Activated naive CD8-positive, alpha-beta T cell (primary cell): ENCODE results near the gene ITLN1.

Source experiments
- H3K27ac Mint-ChIP-seq: one replicate; pipeline ENCODE4 v1.8.0; 2021; ENCODE audit warnings: mixed read lengths
- H3K27me3 Mint-ChIP-seq: one replicate; pipeline ENCODE4 v1.8.0; 2021; ENCODE audit warnings: mixed read lengths
- H3K36me3 Mint-ChIP-seq: one replicate; pipeline ENCODE4 v1.8.0; 2021; ENCODE audit warnings: mixed read lengths
- H3K4me1 Mint-ChIP-seq: one replicate; pipeline ENCODE4 v1.8.0; 2021; ENCODE audit warnings: low read depth, mixed read lengths
- H3K4me3 Mint-ChIP-seq: one replicate; pipeline ENCODE4 v1.8.0; 2021; ENCODE audit warnings: mild to moderate bottlenecking, mixed read lengths
- H3K9me3 Mint-ChIP-seq: one replicate; pipeline ENCODE4 v1.8.0; 2021; ENCODE audit warnings: low read depth, mixed read lengths

ITLN1 gene

DNA sequence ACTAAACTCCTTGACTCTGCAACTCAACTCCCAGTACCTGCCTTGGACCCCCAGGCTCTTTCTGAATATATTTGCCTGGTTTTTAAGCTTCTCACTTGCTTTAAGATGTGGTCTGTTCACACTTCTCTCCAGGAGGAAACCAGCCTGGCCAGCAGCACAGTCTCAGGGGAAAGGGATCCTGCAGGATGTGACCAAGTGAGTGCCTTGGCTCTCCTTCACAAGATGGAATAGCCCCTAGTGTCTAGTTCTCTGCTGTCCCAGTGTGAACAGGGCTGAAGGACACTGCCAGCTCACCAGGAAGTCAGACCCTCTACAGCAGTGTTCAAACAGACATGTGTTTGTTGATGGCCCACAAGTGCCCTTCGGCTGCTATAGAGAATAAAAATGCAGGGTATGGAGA is 55.2 kb downstream of the ITLN1 start:
- no peak overlapping the region for H3K4me3 Mint-ChIP-seq
- no peaks in the 10 kb centered on the region for H3K9me3 Mint-ChIP-seq
- H3K4me1 Mint-ChIP-seq = peaks cover 24% of the 10 kb centered on the region
- H3K36me3 Mint-ChIP-seq = peaks cover 4% of the 10 kb centered on the region
- H3K27me3 Mint-ChIP-seq = no peaks in the 10 kb centered on the region
- H3K27ac Mint-ChIP-seq = peak overlapping the region; percentile 89

- H3K4me1 Mint-ChIP-seq = peaks cover 7% of the 10 kb centered on the region
- peak overlapping the region; percentile 80 for H3K27ac Mint-ChIP-seq
- H3K36me3 Mint-ChIP-seq = peaks cover 4% of the 10 kb centered on the region
- no peaks in the 10 kb centered on the region for H3K27me3 Mint-ChIP-seq
- H3K9me3 Mint-ChIP-seq = no peaks in the 10 kb centered on the region
- H3K4me3 Mint-ChIP-seq = no peak overlapping the region
Observed at GRCh38 chr1:160827418-160827817, 57.6 kb downstream of the ITLN1 start.

DNA sequence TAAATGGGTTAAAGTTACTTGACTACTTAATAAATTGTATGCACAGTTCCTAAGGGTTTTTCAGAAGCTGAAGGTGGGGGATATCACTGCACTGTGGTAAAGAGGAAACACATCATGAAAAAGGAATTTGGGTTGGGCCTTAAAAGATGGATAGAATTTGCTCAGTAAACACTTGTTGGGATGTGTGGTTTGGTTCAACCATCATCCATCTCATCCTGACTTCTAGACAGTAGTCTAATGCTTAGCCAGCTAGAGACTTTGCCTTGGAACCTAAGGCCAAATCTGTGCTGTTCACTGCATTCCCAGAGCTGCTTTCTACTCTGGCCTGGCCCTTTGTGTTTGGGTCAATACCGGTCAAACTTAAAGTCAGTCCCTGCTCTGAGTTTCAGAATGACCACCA is 58.4 kb downstream of the ITLN1 start:
- Mint-ChIP-seq H3K4me1 (peaks cover 4% of the 10 kb centered on the region), H3K27ac (peak overlapping the region; percentile 66), H3K4me3 (no peak overlapping the region), H3K36me3 (peaks cover 4% of the 10 kb centered on the region), H3K9me3 (no peaks in the 10 kb centered on the region), H3K27me3 (no peaks in the 10 kb centered on the region)
